ENCODE results near the gene ITFG2.

Gene ITFG2

GRCh38 chr12:2819810-2820209 is 7.3 kb downstream of the ITFG2 start:
- no peak overlapping the region for H3K27ac ChIP-seq (ENCODE audit: low read depth, low read length)
- H3K4me3 ChIP-seq (ENCODE audit: low read depth in 1 of 2, low read length in 2 of 2): no peak overlapping the region
- no peak overlapping the region for H3K9ac ChIP-seq (ENCODE audit: low read length)
- H3K9me3 ChIP-seq (ENCODE audit: low read length): no peaks in the 10 kb centered on the region
- no peaks in the 10 kb centered on the region for H3K4me1 ChIP-seq (ENCODE audit: insufficient read depth, low read length)
- H3K36me3 ChIP-seq (ENCODE audit: insufficient read depth, low read length): peaks cover 73% of the 10 kb centered on the region
- H3K27me3 ChIP-seq (ENCODE audit: control insufficient read depth in 1 of 2, insufficient read depth in 2 of 2, low read length in 2 of 2): no peaks in the 10 kb centered on the region

- H3K36me3 ChIP-seq (ENCODE audit: insufficient read depth, low read length): peaks cover 79% of the 10 kb centered on the region
- H3K27me3 ChIP-seq (ENCODE audit: control insufficient read depth in 1 of 2, insufficient read depth in 2 of 2, low read length in 2 of 2): no peaks in the 10 kb centered on the region
These were observed 8.0 kb downstream of the ITFG2 start for GRCh38 chr12:2820432-2820831.

DNA sequence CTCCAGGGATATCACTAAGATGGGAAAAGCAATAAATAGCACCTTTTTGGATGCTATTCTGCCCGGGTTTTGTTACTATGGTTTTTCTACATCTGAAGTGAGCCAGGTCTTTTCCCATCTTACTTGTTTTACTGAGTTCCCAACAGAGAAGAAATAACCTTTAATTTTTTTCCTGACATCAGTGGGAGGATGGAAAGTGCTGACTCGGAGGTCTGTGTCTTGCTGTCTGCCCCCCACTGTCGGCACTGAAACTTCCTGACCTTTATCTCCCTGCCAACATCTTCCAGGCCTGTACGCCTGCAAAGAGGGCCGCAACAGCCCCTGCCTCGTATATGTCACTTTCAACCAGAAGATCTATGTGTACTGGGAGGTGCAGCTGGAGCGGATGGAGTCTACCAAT is 11.0 kb downstream of the ITFG2 start:
- Histone ChIP-seq H3K27ac (ENCODE audit: low read depth, low read length) (no peak overlapping the region), H3K9me3 (ENCODE audit: low read length) (no peaks in the 10 kb centered on the region), H3K36me3 (ENCODE audit: insufficient read depth, low read length) (peaks cover 88% of the 10 kb centered on the region)

More at GRCh38 chr12:2820432-2820831, 8.0 kb downstream of the ITFG2 start:
- no peak overlapping the region for H3K9ac ChIP-seq (ENCODE audit: low read length)
- no peaks in the 10 kb centered on the region for H3K9me3 ChIP-seq (ENCODE audit: low read length)
- H3K27ac ChIP-seq (ENCODE audit: low read depth, low read length): no peak overlapping the region
- H3K4me1 ChIP-seq (ENCODE audit: insufficient read depth, low read length): no peaks in the 10 kb centered on the region
- H3K4me3 ChIP-seq (ENCODE audit: low read depth in 1 of 2, low read length in 2 of 2): no peak overlapping the region

DNA sequence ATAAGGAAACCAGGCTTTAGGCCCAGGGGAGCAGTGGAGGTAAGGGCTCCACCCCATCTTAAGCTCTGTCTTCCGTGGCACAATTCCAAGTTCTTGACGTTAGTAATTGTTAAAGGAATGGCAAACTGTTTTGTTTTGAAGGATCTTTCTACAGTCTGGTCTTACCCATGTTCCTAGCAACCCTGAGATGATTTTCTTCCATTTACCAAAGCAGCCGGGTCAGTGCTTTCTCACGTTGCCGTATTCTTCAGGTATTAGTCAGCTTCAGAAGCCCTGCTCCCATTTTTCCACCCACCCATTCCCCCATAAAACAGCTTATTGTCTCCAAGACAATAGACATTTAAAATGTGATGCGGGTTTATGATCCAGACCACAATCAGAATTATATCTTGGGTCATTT is 12.1 kb downstream of the ITFG2 start:
- Histone ChIP-seq H3K36me3 (ENCODE audit: insufficient read depth, low read length) (peaks cover 93% of the 10 kb centered on the region), H3K27ac (ENCODE audit: low read depth, low read length) (no peak overlapping the region), H3K27me3 (ENCODE audit: control insufficient read depth in 1 of 2, insufficient read depth in 2 of 2, low read length in 2 of 2) (no peaks in the 10 kb centered on the region), H3K9me3 (ENCODE audit: low read length) (no peaks in the 10 kb centered on the region), H3K4me1 (ENCODE audit: insufficient read depth, low read length) (no peaks in the 10 kb centered on the region), H3K9ac (ENCODE audit: low read length) (no peak overlapping the region), H3K4me3 (ENCODE audit: low read depth in 1 of 2, low read length in 2 of 2) (no peak overlapping the region)

More for the DNA sequence above, 11.0 kb downstream of the ITFG2 start:
- H3K27me3 ChIP-seq (ENCODE audit: control insufficient read depth in 1 of 2, insufficient read depth in 2 of 2, low read length in 2 of 2): no peaks in the 10 kb centered on the region
- no peak overlapping the region for H3K9ac ChIP-seq (ENCODE audit: low read length)
- H3K4me3 ChIP-seq (ENCODE audit: low read depth in 1 of 2, low read length in 2 of 2): no peak overlapping the region
- H3K4me1 ChIP-seq (ENCODE audit: insufficient read depth, low read length): no peaks in the 10 kb centered on the region

- Histone ChIP-seq H3K4me1 (ENCODE audit: insufficient read depth, low read length) (no peaks in the 10 kb centered on the region), H3K27ac (ENCODE audit: low read depth, low read length) (no peak overlapping the region), H3K4me3 (ENCODE audit: low read depth in 1 of 2, low read length in 2 of 2) (no peak overlapping the region), H3K27me3 (ENCODE audit: control insufficient read depth in 1 of 2, insufficient read depth in 2 of 2, low read length in 2 of 2) (no peaks in the 10 kb centered on the region), H3K9me3 (ENCODE audit: low read length) (no peaks in the 10 kb centered on the region), H3K36me3 (ENCODE audit: insufficient read depth, low read length) (peaks cover 87% of the 10 kb centered on the region), H3K9ac (ENCODE audit: low read length) (no peak overlapping the region)
These were observed 12.7 kb downstream of the ITFG2 start for GRCh38 chr12:2825132-2825531.

DNA sequence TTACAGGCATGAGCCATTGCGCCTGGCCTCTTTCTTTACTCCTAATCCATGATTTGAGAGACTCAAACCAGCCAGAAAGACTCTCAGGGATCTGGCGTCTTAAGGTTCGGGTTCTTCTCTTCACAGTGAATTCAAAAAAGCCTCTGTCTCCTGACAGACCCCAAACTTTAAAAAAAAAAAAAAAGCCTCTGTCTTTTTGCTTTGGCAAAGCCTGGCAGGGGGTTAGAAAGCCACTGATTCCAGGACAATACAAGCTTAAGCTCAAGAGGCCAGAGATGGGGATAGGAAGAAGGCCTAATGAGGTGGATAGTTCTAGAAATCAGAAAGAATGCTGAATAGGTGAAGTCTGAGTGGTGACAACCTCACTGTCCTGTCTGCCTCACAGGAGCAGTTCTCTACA is 13.6 kb downstream of the ITFG2 start:
- H3K27ac ChIP-seq (ENCODE audit: low read depth, low read length): no peak overlapping the region
- H3K9me3 ChIP-seq (ENCODE audit: low read length): no peaks in the 10 kb centered on the region
- H3K9ac ChIP-seq (ENCODE audit: low read length): no peak overlapping the region
- H3K36me3 ChIP-seq (ENCODE audit: insufficient read depth, low read length): peaks cover 82% of the 10 kb centered on the region
- no peaks in the 10 kb centered on the region for H3K4me1 ChIP-seq (ENCODE audit: insufficient read depth, low read length)
- H3K4me3 ChIP-seq (ENCODE audit: low read depth in 1 of 2, low read length in 2 of 2): no peak overlapping the region
- H3K27me3 ChIP-seq (ENCODE audit: control insufficient read depth in 1 of 2, insufficient read depth in 2 of 2, low read length in 2 of 2): no peaks in the 10 kb centered on the region

GRCh38 chr12:2826721-2827515 is 14.4 kb downstream of the ITFG2 start:
- no peaks in the 10 kb centered on the region for H3K27me3 ChIP-seq (ENCODE audit: control insufficient read depth in 1 of 2, insufficient read depth in 2 of 2, low read length in 2 of 2)
- no peak overlapping the region for H3K9ac ChIP-seq (ENCODE audit: low read length)
- H3K4me1 ChIP-seq (ENCODE audit: insufficient read depth, low read length): no peaks in the 10 kb centered on the region
- no peak overlapping the region for H3K27ac ChIP-seq (ENCODE audit: low read depth, low read length)
- H3K4me3 ChIP-seq (ENCODE audit: low read depth in 1 of 2, low read length in 2 of 2): no peak overlapping the region
- no peaks in the 10 kb centered on the region for H3K9me3 ChIP-seq (ENCODE audit: low read length)
- H3K36me3 ChIP-seq (ENCODE audit: insufficient read depth, low read length): peaks cover 78% of the 10 kb centered on the region

GRCh38 chr12:2829275-2829674 is 16.8 kb downstream of the ITFG2 start:
- H3K36me3 ChIP-seq (ENCODE audit: insufficient read depth, low read length): peaks cover 55% of the 10 kb centered on the region
- H3K4me3 ChIP-seq (ENCODE audit: low read depth in 1 of 2, low read length in 2 of 2): no peak overlapping the region
- no peak overlapping the region for H3K9ac ChIP-seq (ENCODE audit: low read length)
- H3K27ac ChIP-seq (ENCODE audit: low read depth, low read length): no peak overlapping the region
- H3K4me1 ChIP-seq (ENCODE audit: insufficient read depth, low read length): no peaks in the 10 kb centered on the region
- peaks cover 0 to 3% of the 10 kb centered on the region in 2 donors for H3K27me3 ChIP-seq (ENCODE audit: control insufficient read depth in 1 of 2, insufficient read depth in 2 of 2, low read length in 2 of 2)
- no peaks in the 10 kb centered on the region for H3K9me3 ChIP-seq (ENCODE audit: low read length)

GRCh38 chr12:2832550-2833127 is 20.2 kb downstream of the ITFG2 start:
- Histone ChIP-seq H3K27ac (ENCODE audit: low read depth, low read length) (no peak overlapping the region), H3K27me3 (ENCODE audit: control insufficient read depth in 1 of 2, insufficient read depth in 2 of 2, low read length in 2 of 2) (peaks cover 0 to 11% of the 10 kb centered on the region in 2 donors), H3K9ac (ENCODE audit: low read length) (no peak overlapping the region), H3K4me1 (ENCODE audit: insufficient read depth, low read length) (peaks cover 11% of the 10 kb centered on the region), H3K9me3 (ENCODE audit: low read length) (no peaks in the 10 kb centered on the region), H3K4me3 (ENCODE audit: low read depth in 1 of 2, low read length in 2 of 2) (no peak overlapping the region), H3K36me3 (ENCODE audit: insufficient read depth, low read length) (peaks cover 24% of the 10 kb centered on the region)

GRCh38 chr12:2833327-2833726 is 20.9 kb downstream of the ITFG2 start:
- Histone ChIP-seq H3K27ac (ENCODE audit: low read depth, low read length) (no peak overlapping the region), H3K36me3 (ENCODE audit: insufficient read depth, low read length) (peaks cover 17% of the 10 kb centered on the region), H3K4me3 (ENCODE audit: low read depth in 1 of 2, low read length in 2 of 2) (no peak overlapping the region)

DNA sequence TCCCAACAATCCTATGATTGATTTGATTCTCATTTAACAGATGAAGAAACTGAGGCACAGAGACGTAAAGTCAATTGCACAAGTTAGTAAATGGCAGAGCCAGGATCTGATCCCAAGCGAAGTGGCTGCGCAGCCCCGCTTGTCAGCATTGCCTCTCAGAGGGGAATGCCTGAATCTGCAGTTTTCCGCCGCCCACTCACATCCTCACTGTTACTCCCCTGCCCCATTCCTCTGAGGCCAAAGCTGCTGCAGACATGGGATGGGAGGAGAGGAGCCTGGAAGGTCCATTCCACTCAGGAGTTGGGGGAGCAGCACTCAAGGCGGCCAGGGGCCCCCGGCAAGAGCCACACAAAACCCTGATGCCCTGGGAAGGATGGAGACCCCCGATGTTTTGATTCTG is 21.3 kb downstream of the ITFG2 start:
- no peak overlapping the region for H3K9ac ChIP-seq (ENCODE audit: low read length)

More at GRCh38 chr12:2833327-2833726, 20.9 kb downstream of the ITFG2 start:
- H3K27me3 ChIP-seq (ENCODE audit: control insufficient read depth in 1 of 2, insufficient read depth in 2 of 2, low read length in 2 of 2): peaks cover 0 to 11% of the 10 kb centered on the region in 2 donors
- peaks cover 11% of the 10 kb centered on the region for H3K4me1 ChIP-seq (ENCODE audit: insufficient read depth, low read length)
- no peak overlapping the region for H3K9ac ChIP-seq (ENCODE audit: low read length)
- H3K9me3 ChIP-seq (ENCODE audit: low read length): no peaks in the 10 kb centered on the region

More for the DNA sequence above, 21.3 kb downstream of the ITFG2 start:
- H3K4me3 ChIP-seq (ENCODE audit: low read depth in 1 of 2, low read length in 2 of 2): no peak overlapping the region
- H3K9me3 ChIP-seq (ENCODE audit: low read length): no peaks in the 10 kb centered on the region
- H3K36me3 ChIP-seq (ENCODE audit: insufficient read depth, low read length): peaks cover 15% of the 10 kb centered on the region
- H3K4me1 ChIP-seq (ENCODE audit: insufficient read depth, low read length): peaks cover 11% of the 10 kb centered on the region
- H3K27me3 ChIP-seq (ENCODE audit: control insufficient read depth in 1 of 2, insufficient read depth in 2 of 2, low read length in 2 of 2): peaks cover 0 to 11% of the 10 kb centered on the region in 2 donors
- H3K27ac ChIP-seq (ENCODE audit: low read depth, low read length): no peak overlapping the region

Data from muscle layer of colon (tissue), 2 donors.